Adrenal gland (tissue), 12 donors: ENCODE results near the gene RANBP2. TPM values are rescaled to one million over a fixed set of nuclear protein-coding genes. Genes with fewer than 3 reads are reported as not detected.

ENCODE experiments used
- DNase-seq, 7 donors: peaks; one replicate each; pipeline ENCODE4 v3.0.0-alpha.2; 2019 to 2020
- H3K27ac ChIP-seq, 5 donors: fragments of 200-600 bp; sonication (generic) in 4 of 5; 1 replicate in 3 of 5; 2 replicates in 2 of 5; pipeline versions ENCODE4 v1.5.1 to v1.8.0; 2016 to 2020; ENCODE audit warnings: mild to moderate bottlenecking in 1 of 5
- H3K27me3 ChIP-seq: fragments of 200-600 bp; 2 replicates; pipeline ENCODE4 v1.8.0; 2021
- H3K36me3 ChIP-seq, 2 donors: fragments of 200-600 bp; replicated peaks in 1 of 2; 1 replicate in 1 of 2; 2 replicates in 1 of 2; pipeline versions ENCODE4 v1.5.1 to v1.8.0; 2018 to 2022
- H3K4me1 ChIP-seq, 2 donors: fragments of 200-600 bp; replicated peaks in 1 of 2; 1 replicate in 1 of 2; 2 replicates in 1 of 2; pipeline versions ENCODE4 v1.5.1 to v1.8.0; 2018 to 2021
- H3K4me3 ChIP-seq, 4 donors: fragments of 200-600 bp; sonication (generic) in 3 of 4; one replicate each; pipeline ENCODE4 v1.5.1; 2016 to 2018
- H3K9me3 ChIP-seq, 3 donors: fragments of 200-600 bp; sonication (generic) in 1 of 3; replicated peaks in 1 of 3; 1 replicate in 2 of 3; 2 replicates in 1 of 3; pipeline versions ENCODE4 v1.5.1 to v1.8.0; 2016 to 2021
- POLR2A ChIP-seq, 2 donors: fragments of 450-650 bp; IDR thresholded peaks; one replicate each; pipeline ENCODE4 v1.6.1; 2017; ENCODE audit warnings: antibody characterized with exemption in 2 of 2, mild to moderate bottlenecking in 2 of 2, moderate library complexity in 1 of 2
- WGBS, 4 donors: extraction: QIAGEN DNeasy Blood & Tissue Kit in 2 of 4; methylation state at CpG; one replicate each; pipeline versions ENCODE4 v1.1.5 to v1.1.7; 2013 to 2017; 5-methylcytosine and 5-hydroxymethylcytosine counted together
- intact Hi-C, 2 donors: fragments of 100-400 bp; cut with DNase I; formaldehyde crosslinking; loops; one replicate each; pipeline versions ENCODE4 v1.14.1 to v1.15.0; 2022 to 2023
- polyA plus RNA-seq, 3 donors: library from polyadenylated mRNA; stranded (reverse); fragments of 200-250 nt in 2 of 3; fragments of 350-450 nt in 1 of 3; fragmentation: Illumina TruSeq in 1 of 3; extraction: RNeasy Lipid Tissue Mini Kit (QIAGEN cat#74804) in 1 of 3; gene quantifications; one replicate each; pipeline ENCODE4 v1.2.3, GENCODE V29; 2013 to 2014
- small RNA-seq, 2 donors: library from RNA; depleted of rRNA; stranded (forward); fragments of <200 nt; gene quantifications; one replicate each; pipeline ENCODE3, GENCODE V24; 2016
- total RNA-seq, 9 donors: library from RNA; depleted of rRNA in 4 of 9; stranded (reverse); fragments of >200 nt in 4 of 9; fragments of 120-200 nt in 1 of 9; fragmentation: NEBNext Ultra II Directional in 1 of 9; extraction: Animal tissue kit (Norgen Biotek cat#: 25700) in 1 of 9; gene quantifications; one replicate each; pipeline versions ENCODE4 v1.1.0 to v1.2.4, GENCODE V29; 2013 to 2023
- TF ChIP-seq, protein P1 (sequence below), 6 experiments: fragments of 450-650 bp in 4 of 6; fragments of 200-600 bp in 2 of 6; sonication (generic) in 1 of 6; IDR thresholded peaks; 1 replicate in 5 of 6; 2 replicates in 1 of 6; pipeline versions ENCODE4 v1.5.1 to v1.8.0; 2016 to 2021; ENCODE audit warnings: antibody characterized with exemption in 6 of 6, mild to moderate bottlenecking in 2 of 6, moderate library complexity in 1 of 6
- donor health status: healthy with polysubstance abuse.
- donor health status: Bipolar disorder and iron deficiency.
- donor health status: DM: yes; HTN: yes; CAD: no.
- donor health status: DM: no; HTN: no; CAD: no.
- donor health status: DM: no; HTN: no; CAD: no.
- donor health status: DM: yes; HTN: yes; CAD: no.

RANBP2 gene
- total and polyA plus RNA-seq, 12 donors, result 17.7 to 85.3 (median 68.5) TPM

GRCh38 chr2:108835040-108835439, 115.8 kb downstream of the RANBP2 start:
- H3K36me3 ChIP-seq, result peaks cover 0 to 7% of the 10 kb centered on the region in 2 donors
- 83 to 93% (median 89%) methylated on average over 1 of the region's 1 CpG for WGBS, 4 donors
- H3K27me3 ChIP-seq, result no peaks in the 10 kb centered on the region
- intact Hi-C loops, result no loop called here
- no peak overlapping the region for H3K27ac ChIP-seq
- DNase-seq, result no peak
- TF ChIP-seq POLR2A (IDR thresholded peaks at IDR 0.05), result no peak
- TF ChIP-seq, protein P1, sequence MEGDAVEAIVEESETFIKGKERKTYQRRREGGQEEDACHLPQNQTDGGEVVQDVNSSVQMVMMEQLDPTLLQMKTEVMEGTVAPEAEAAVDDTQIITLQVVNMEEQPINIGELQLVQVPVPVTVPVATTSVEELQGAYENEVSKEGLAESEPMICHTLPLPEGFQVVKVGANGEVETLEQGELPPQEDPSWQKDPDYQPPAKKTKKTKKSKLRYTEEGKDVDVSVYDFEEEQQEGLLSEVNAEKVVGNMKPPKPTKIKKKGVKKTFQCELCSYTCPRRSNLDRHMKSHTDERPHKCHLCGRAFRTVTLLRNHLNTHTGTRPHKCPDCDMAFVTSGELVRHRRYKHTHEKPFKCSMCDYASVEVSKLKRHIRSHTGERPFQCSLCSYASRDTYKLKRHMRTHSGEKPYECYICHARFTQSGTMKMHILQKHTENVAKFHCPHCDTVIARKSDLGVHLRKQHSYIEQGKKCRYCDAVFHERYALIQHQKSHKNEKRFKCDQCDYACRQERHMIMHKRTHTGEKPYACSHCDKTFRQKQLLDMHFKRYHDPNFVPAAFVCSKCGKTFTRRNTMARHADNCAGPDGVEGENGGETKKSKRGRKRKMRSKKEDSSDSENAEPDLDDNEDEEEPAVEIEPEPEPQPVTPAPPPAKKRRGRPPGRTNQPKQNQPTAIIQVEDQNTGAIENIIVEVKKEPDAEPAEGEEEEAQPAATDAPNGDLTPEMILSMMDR (IDR thresholded peaks at IDR 0.05), result no peak
- no peaks in the 10 kb centered on the region for H3K4me1 ChIP-seq
- no peak overlapping the region for H3K4me3 ChIP-seq
- H3K9me3 ChIP-seq, result peaks cover 0 to 3% (median 0%) of the 10 kb centered on the region in 3 donors

Small RNA genes lying within 50 kb of the gene (small RNA-seq; reads per million reads assigned to genes)
- 0 reads per million in 2 donors for gene AC010095.1

Other genes with a start within 250 kb of the RANBP2 start
- 100 to 1,000 TPM in 8 of 9 donors, 10 to 100 TPM in 1; 75.3 to 182 (median 131) TPM for gene LIMS1, start 185.0 kb upstream of the RANBP2 start, total RNA-seq
- gene LIMS1, start 185.0 kb upstream of the RANBP2 start, polyA plus RNA-seq, result 10 to 100 TPM; 33.5 to 58.3 (median 48.4) TPM
- gene CCDC138, start 67.3 kb downstream of the RANBP2 start, total RNA-seq, result 1 to 10 TPM; 1.8 to 8.0 (median 2.6) TPM
- gene CCDC138, start 67.3 kb downstream of the RANBP2 start, polyA plus RNA-seq, result 1 to 10 TPM; 1.0 to 1.9 (median 1.6) TPM